LNCaP clone FGC (cell line): ENCODE results near the gene MUC4.
A peak's percentile ranks its signal among the peaks of the same experiment; 100 is the strongest.

ENCODE experiments used
- DNase-seq: peaks from one replicate; pipeline ENCODE4 v3.0.0-alpha.2; 2011; ENCODE audit warnings: low read depth
- H3K4me3 ChIP-seq: 2 replicates; pipeline ENCODE4 v1.5.1; 2011; ENCODE audit warnings: mild to moderate bottlenecking, low read depth, low read length, control low read depth
- CTCF ChIP-seq: IDR thresholded peaks from 2 replicates; pipeline ENCODE4 v1.5.1; 2012; ENCODE audit warnings: mild to moderate bottlenecking; ENCODE audit not compliant: control insufficient read depth, insufficient read depth; ENCODE audit errors: extremely low read depth

The MUC4 gene

GRCh38 chr3:195855471-195856409 is 44.0 kb upstream of the MUC4 start:
- peak; percentile 86 for TF ChIP-seq CTCF
- H3K4me3 ChIP-seq: no peak overlapping the region
- DNase-seq: no peak

- DNase-seq: no peak
- H3K4me3 ChIP-seq: no peak overlapping the region
- TF ChIP-seq CTCF: no peak
These were observed 43.0 kb upstream of the MUC4 start for GRCh38 chr3:195854628-195855294.

- DNase-seq: no peak
- no peak overlapping the region for H3K4me3 ChIP-seq
- TF ChIP-seq CTCF: no peak
These were observed 42.3 kb upstream of the MUC4 start for GRCh38 chr3:195853996-195854395.

GRCh38 chr3:195853036-195853435 is 41.3 kb upstream of the MUC4 start:
- no peak for TF ChIP-seq CTCF
- no peak for DNase-seq
- H3K4me3 ChIP-seq: no peak overlapping the region

GRCh38 chr3:195850857-195851543 is 39.3 kb upstream of the MUC4 start:
- DNase-seq: peak; percentile 74
- peak; percentile 100 for TF ChIP-seq CTCF
- no peak overlapping the region for H3K4me3 ChIP-seq

GRCh38 chr3:195849322-195850074 is 37.8 kb upstream of the MUC4 start:
- no peak for TF ChIP-seq CTCF
- no peak for DNase-seq
- no peak overlapping the region for H3K4me3 ChIP-seq
